Left hindlimb (tissue), 1 donor: ENCODE results near the gene REG4.
"Not testable (repeated sequence)": the region's sequence is repeated elsewhere in the genome, so short reads cannot be mapped to it uniquely, and the experiment has no call there.

Source experiments
- DNase-seq: peaks from one replicate; pipeline ENCODE4 v3.0.0-alpha.2; 2018

Gene REG4

GRCh38 chr1:119811387-119811786, at the start of gene REG4:
Gene REG4 (minus strand): TSS chr1:119811460. CDS start chr1:119808769, 2,691 bp downstream.
- DNase-seq, result no peak

DNA sequence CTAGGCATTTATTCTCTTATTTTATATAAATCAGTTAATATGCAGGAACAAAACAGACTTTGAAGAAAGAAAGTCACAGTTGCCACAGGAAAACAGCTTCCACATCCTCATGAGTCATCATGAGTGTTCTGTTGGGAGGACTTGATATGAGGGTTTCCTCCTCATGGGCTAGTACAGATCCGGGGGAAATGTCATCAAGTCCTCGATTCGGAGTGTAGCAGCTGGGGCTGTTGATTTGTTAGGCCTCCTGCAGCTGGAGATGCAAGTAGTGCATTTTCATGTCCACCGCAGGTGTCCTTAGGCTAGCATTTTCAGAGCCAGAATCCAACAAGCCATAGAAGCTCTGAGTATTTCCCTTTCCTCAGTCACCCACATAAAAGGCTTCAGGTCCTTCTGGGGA, 48.4 kb upstream of the REG4 start:
- no peak for DNase-seq

DNA sequence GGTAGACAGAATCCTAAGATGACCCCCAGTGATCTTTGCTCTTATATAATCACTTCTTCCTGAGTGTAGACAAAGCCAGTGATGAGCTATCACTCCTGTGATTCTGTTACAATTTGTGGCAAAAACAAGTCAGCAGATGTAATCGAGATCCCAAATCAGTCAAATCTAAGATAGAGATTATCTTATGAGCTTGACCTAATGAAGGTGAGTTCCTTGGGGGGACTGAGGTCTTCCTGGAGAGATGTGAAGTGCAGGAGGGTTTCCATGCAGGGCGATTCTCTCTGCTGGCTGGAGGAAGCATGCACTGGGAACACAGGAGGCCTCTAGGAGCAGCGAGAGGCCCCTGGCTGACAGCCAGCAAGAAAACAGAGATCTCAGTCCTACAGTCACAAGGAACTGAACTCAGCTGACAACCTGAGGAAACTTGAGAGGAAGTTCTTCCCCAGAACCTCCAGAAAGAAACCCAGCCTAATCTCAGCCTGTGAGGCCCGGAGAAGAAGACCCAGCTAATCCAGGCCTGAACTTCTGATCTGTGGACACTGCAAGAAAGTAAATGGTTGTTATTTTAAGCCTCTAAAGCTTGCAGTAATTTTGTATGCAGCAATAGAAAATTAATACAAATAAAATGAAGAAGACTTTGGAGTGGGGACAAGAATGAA, 47.4 kb upstream of the REG4 start:
- not testable (repeated sequence) for DNase-seq

- DNase-seq, result no peak
These were observed 46.9 kb upstream of the REG4 start for GRCh38 chr1:119858126-119858525.

- DNase-seq, result no peak
These were observed 41.9 kb upstream of the REG4 start for GRCh38 chr1:119853155-119853554.

- not testable (repeated sequence) for DNase-seq
These were observed 32.9 kb upstream of the REG4 start for GRCh38 chr1:119844206-119844605.

GRCh38 chr1:119841306-119841705, 30.0 kb upstream of the REG4 start:
- DNase-seq, result no peak

- DNase-seq, result no peak
These were observed 29.5 kb upstream of the REG4 start for GRCh38 chr1:119840745-119841144.

DNA sequence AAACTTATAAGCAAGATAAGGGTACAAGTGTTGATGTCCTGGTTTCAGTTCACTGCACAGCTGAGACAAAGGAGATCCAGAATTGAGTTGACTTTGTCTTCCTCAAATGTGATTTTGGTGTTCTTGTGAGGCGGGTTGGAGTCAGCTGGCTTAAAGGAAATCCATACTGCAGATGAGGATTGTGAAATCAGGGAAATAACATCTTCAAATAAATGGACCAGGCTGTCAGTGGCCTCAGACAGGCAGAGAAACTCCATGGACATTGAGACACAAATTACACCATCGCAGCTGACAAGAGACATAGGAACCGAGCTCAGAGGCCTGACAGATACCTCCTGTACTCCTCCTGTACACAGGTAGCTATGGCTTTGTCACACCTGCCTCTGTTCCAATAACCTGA, 27.0 kb upstream of the REG4 start:
- no peak for DNase-seq

GRCh38 chr1:119834990-119835389, 23.7 kb upstream of the REG4 start:
- DNase-seq, result no peak

GRCh38 chr1:119831027-119831426, 19.8 kb upstream of the REG4 start:
- no peak for DNase-seq

GRCh38 chr1:119829625-119830024, 18.4 kb upstream of the REG4 start:
- no peak for DNase-seq

DNA sequence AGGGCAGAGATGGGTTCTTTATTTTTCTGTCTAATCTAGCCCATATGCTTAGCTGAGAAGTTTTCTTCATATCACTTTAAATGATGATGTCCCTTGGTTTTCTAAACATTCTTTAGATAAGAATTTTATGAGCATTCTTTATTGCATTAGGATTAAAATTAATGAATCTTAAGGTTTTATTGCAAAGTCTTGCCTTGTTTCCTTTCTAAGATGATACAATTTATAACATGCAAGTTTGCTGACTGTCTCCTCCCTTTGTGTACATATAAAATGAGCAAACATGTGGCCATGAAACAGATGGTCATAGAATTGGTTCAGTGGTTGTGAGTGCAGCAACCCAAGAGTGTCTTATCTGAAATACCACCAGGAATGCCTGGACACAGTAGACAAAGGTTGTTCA, 17.7 kb upstream of the REG4 start:
- DNase-seq, result not testable (repeated sequence)

DNA sequence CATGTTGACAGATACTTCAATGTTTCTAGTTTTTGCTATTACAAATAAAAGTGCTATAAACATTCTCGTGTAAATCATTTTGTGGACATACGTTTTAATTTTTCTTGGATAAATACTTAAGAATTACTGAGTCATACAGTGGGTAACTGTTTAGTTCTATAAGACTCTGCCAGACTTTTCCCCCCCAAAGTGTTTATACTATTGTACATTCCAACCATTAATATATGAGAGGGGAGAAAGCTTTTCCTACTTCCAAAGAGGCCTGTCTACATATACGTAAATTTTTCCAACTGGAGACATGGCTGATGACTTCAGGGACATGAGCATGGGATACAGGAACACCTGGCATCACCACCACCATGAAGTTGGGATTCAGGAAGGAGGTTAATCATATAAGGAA, 17.0 kb upstream of the REG4 start:
- no peak for DNase-seq

DNA sequence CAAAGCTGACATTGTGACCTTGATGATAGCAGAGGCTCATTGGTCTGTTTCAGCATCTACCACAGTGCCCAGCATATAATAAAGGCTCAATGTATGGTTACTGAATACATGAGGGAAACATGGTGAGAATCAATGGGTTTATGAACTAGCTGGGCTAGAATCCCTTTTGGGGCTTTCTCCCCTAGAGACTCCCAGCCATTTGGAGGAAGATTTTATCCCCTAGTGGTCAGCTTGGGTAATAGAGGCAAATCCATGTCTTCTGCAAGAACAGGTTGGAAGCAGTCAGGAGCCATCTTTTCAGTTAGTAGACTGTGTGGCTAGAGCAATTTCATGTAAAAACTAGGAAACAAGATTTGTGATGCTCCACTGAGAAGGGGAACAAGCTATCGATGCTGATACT, 15.8 kb upstream of the REG4 start:
- no peak for DNase-seq

DNA sequence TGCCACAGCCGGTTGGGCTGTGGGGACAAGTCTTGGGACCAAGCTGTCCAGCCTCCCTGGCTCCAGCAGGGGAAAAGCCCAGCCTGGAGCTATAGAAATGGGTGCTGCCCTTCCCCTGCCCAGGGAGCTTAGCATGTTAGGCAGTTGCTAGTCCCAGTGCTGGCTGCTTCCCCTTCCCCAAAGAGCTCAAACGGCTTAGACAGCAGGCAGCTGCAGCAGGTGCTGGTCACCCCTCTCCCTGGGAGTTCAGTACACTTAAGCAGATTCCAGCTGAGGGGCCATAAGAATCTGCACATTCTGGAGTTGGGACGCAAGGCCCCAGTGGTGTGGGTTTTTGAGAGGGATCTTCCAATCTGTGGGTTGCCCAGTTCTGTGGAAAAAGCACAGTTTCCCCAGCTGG, 11.1 kb upstream of the REG4 start:
- DNase-seq, result no peak

- no peak for DNase-seq
These were observed 6.9 kb upstream of the REG4 start for GRCh38 chr1:119818181-119818580.

- no peak for DNase-seq
These were observed 5.1 kb upstream of the REG4 start for GRCh38 chr1:119816407-119816806.

GRCh38 chr1:119815928-119816327, 4.7 kb upstream of the REG4 start:
- no peak for DNase-seq

DNA sequence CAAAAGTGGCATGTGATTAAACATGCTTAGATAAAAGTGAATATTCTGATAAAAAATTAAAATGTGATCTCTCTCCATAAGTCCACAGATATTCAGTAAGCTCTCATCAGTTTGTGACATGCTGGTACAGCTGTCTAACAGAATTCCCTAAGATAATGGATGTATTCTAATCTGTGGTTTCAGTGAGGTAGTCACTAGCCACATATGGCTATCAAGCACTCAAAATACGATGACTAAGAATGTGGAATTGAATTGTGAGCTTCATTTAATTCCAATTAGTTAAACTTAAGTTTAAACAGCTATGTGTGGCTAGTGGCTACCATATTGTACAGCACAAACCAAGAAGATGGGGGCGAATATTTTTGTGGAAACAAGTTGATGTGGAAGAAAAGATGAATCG, 4.1 kb upstream of the REG4 start:
- no peak for DNase-seq

GRCh38 chr1:119814288-119814687, 3.0 kb upstream of the REG4 start:
- DNase-seq, result no peak

DNA sequence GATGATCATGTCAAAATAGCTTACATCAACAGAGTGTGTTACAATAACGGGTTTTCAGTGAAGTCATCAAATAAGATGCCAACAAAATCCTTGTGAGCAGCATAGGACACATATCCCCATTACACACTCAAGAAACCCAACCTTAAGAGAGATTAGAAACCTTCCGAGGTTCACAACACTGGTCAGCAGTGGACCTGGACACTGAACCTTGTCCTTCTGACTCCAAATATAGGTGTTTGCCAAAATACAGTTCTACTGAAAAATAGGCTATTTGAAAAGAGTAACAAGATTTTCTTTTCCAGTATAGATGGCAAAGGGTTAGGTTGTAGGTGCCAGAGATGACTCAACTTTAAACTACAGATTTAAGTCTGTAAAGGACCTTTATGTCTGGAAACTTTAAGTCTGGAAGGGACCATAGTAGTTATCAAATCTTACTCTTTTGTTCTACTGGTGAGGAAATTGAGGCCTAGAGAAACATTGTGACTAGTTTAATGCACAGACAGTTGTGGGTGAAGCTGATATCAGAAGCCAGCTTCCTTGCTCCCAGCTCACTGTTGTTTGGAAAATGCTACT, 811 bp upstream of the REG4 start:
- DNase-seq, result no peak

- peak; percentile 67 for DNase-seq
These were observed 2.2 kb downstream of the REG4 start for GRCh38 chr1:119808972-119809550.

- DNase-seq, result no peak
These were observed 2.8 kb downstream of the REG4 start for GRCh38 chr1:119808491-119808890.

GRCh38 chr1:119806489-119806888, 4.8 kb downstream of the REG4 start:
- no peak for DNase-seq
